ENCODE measurements around the gene PRDM9. TPM values are rescaled to one million over a fixed set of nuclear protein-coding genes. Genes with fewer than 3 reads are reported as not detected.
"Not testable (repeated sequence)": the region's sequence is repeated elsewhere in the genome, so short reads cannot be mapped to it uniquely, and the experiment has no call there.

The PRDM9 gene
- total RNA-seq, 1 experiment from 2014 or later, result not detected

GRCh38 chr5:23527216-23527920 is 20.0 kb downstream of the PRDM9 start:
- not testable (repeated sequence) for DNase-seq (ENCODE audit: low read depth)

GRCh38 chr5:23528677-23529076 is 21.3 kb downstream of the PRDM9 start:
- no peak for DNase-seq (ENCODE audit: low read depth)

GRCh38 chr5:23530571-23530970 is 23.2 kb downstream of the PRDM9 start:
- no peak for DNase-seq (ENCODE audit: low read depth)

GRCh38 chr5:23571059-23571458 is 63.6 kb downstream of the PRDM9 start:
- DNase-seq (ENCODE audit: low read depth), result no peak

Data from LHCN-M2 (cell line).